HG02885 (cell line): ENCODE data around the gene VPS39.

Source experiments
- ATAC-seq: cut with Tn5 transposase; IDR thresholded peaks from one replicate; pipeline ENCODE4 v1.9.1; 2021; ENCODE audit warnings: mild to moderate bottlenecking; ENCODE audit not compliant: unreplicated experiment, poor library complexity

The VPS39 gene

GRCh38 chr15:42133356-42133755, 74.7 kb downstream of the VPS39 start:
- no peak for ATAC-seq

DNA sequence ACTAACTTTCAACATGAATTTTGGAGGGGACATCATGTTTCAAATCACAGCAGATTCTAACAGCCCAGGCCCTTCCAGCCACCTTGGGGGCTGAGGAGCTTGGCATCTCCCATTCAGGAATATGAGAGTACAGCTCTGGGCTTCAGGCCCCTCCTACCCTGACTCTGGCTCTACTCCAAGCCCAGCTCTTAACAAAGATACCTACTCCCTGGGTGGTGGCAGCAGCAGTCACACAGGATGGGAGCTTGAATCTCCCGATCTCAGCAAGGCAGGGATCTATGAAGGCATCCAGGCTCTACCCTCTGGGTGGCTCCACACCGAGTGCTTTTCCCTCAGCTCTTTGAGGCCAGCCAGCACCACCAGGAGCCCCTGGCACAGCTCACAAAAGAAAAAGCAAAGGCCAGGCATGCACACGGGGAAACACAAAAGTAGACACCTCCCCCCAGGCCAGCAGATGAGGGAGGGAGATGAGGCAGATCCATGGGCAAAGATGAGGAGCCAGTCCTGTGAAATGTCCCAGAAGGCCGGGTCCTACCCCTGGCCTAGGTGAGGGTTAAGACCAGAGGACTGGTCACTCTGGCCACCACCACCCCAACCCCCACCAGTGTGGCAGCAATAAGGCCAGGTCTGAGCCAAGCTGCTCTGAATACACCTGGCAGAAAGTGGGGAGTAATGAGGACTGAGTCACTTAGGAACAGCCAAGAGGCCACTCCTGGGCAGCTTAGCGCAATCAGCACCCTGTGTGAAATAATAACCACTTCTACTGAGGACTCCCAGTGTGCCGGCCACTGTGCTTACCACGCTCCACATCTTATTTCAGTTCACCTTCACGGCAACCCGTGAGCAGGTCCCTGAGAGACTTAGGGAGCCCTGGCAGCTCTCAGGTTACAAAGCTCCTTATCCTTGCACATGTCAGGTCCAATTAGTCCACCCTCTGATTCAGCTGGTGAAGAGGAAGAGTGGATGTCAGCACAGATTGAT, 76.0 kb downstream of the VPS39 start:
- ATAC-seq, result no peak

GRCh38 chr15:42131006-42131405, 77.1 kb downstream of the VPS39 start:
- ATAC-seq, result no peak

GRCh38 chr15:42130246-42130986, 77.7 kb downstream of the VPS39 start:
- no peak for ATAC-seq

DNA sequence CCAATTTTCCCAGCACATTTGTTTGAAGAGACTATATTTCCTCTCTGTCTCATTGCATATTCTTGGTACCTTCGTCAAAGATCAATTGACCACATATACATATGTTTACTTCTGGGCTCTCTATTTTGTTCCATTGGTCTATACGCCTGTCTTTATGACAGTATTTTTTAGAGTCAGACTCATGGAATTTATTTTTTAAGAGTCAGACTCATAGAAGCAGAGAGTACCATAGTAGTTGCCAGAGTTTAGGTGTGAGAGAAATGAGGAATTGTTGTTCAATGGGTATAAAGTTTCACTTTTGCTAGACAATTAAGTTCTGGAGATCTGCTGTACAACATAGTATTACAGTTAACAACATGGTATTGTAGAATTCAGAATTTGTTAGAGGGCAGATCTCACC, 78.7 kb downstream of the VPS39 start:
- ATAC-seq, result no peak

DNA sequence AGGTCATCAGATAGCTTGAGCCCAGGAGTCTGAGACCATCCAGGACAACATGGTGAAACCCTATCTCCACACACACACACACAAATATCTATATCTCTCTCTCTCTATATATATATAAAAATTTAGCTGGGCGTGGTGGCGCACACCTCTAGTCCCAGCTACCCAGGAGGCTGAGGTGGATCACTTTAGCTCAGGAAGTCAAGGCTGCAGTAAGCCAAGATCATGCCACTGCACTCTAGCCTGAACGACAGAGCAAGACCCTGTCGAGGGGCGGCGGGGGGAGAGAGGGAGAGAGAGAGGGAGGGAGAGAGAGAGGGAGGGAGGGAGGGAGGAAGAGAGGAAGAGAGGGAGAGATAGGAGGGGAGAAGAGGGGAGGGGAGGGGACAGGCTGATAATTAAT, 79.6 kb downstream of the VPS39 start:
- no peak for ATAC-seq

- no peak for ATAC-seq
Measured at GRCh38 chr15:42123546-42123945, 84.6 kb downstream of the VPS39 start.

GRCh38 chr15:42121682-42122081, 86.4 kb downstream of the VPS39 start:
- ATAC-seq, result no peak

DNA sequence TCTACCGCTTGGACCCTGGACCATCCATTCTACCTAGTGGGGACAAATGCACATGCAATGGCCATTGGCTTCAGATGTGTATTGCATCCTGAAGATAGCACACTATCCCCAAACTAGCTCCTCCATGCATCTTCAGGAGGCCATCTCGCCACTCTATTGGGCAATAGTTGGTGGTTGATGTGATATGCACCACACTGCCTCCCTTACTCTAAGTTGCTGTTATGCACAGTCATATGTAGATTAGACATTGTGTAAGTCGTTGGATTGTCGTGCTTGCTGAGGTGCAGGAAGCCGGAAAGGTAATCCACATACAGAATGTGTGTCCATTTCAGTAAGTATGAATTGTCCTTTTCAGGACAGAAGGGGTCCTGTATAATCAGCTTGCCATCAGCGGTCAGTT, 87.1 kb downstream of the VPS39 start:
- ATAC-seq, result no peak

DNA sequence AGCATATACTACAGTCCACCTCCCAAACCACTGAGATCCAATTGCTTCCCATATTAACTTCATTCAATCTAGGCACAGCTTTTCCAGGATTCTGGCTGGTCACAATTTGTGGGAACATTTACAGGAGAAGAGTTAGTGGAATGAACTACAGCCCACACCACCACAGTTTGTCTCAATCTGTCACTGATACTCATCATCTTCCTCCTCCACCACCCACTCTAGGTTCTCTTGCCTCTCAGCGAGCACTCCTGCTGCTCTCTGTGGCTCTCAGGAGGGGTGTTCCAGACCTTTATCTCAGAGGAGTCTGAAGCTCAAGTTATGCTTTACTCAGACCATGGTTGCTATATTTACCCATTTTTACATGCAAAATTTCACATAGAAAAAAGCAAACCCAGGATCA, 87.8 kb downstream of the VPS39 start:
- ATAC-seq, result no peak

- ATAC-seq, result no peak
Measured at GRCh38 chr15:42119446-42119760, 88.7 kb downstream of the VPS39 start.

- ATAC-seq, result no peak
Measured at GRCh38 chr15:42118650-42119445, 89.3 kb downstream of the VPS39 start.

DNA sequence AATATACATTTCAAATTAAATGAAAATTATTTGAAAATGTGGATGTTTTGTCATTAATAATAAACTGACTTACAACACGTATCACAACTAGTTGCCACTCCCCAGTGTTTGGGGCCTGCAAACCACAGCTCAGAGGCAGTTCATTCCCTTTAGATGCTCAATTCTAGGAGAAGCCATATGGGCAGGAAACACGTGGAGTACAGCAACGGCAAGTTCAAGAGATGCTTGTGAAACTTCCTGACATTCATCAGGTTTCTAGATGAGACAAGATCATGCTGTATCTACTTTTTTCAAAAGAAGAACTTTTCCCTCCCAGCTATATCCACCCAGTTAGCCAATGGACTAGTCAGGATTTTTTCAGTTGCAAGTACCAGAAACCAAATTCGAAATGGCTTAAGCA, 96.2 kb downstream of the VPS39 start:
- ATAC-seq, result no peak

DNA sequence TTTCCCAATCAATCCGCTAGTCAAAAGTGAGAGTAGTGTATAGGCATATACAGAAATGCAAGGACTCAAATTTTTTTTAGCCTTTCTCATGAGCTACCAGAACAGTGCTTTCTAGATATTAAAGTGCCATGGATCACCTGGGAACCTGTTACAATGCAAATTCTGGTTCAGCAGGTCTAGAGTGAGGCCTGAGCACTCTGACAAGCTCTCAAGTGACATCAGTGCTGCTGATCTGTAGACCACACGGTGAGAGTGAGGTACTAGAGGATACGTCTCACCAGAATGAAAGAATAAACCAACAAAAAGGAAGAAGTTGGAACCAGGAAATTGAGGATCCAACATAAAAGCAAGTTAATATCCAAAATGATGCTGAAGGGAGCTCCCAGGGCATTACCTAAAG, 97.7 kb downstream of the VPS39 start:
- ATAC-seq, result no peak

GRCh38 chr15:42108806-42109205, 99.3 kb downstream of the VPS39 start:
- no peak for ATAC-seq
